BJ (cell line): ENCODE data around the gene FN1. TPM values are rescaled to one million over a fixed set of nuclear protein-coding genes. Genes with fewer than 3 reads are reported as not detected.

Source experiments
- CTCF ChIA-PET: fragments of 350-600 bp; formaldehyde crosslinking; extraction: SDS; loops from one replicate; lab custom pipeline; 2021; ENCODE audit warnings: antibody characterized with exemption, inconsistent platforms; lab: Yijun Ruan, JAX
- POLR2A ChIA-PET: fragments of 300-600 bp; sonication (Branson Sonifier 250); formaldehyde crosslinking; extraction: SDS; loops from one replicate; lab custom pipeline; 2021; ENCODE audit warnings: antibody characterized with exemption; lab: Charles Lee
- DNase-seq: peaks from one replicate; pipeline ENCODE4 v3.0.0-alpha.2; 2011; ENCODE audit warnings: low read depth
- H3K27me3 ChIP-seq: 2 replicates; pipeline ENCODE4 v1.6.0; 2011; ENCODE audit warnings: low read length; ENCODE audit not compliant: control insufficient read depth, insufficient read depth
- H3K36me3 ChIP-seq: 2 replicates; pipeline ENCODE4 v1.5.1; 2011; ENCODE audit warnings: low read length; ENCODE audit not compliant: control insufficient read depth, insufficient read depth
- H3K4me3 ChIP-seq: 2 replicates; pipeline ENCODE4 v1.5.1; 2011; ENCODE audit warnings: low read depth, mild to moderate bottlenecking, control low read depth, low read length
- polyA plus RNA-seq: library from polyadenylated mRNA; depleted of rRNA; stranded (reverse); fragments of >200 nt; gene quantifications from 2 replicates; pipeline ENCODE4 v1.2.3, GENCODE V29; 2011
- TF ChIP-seq, protein P1 (sequence below): IDR thresholded peaks from 2 replicates; pipeline ENCODE4 v1.5.1; 2011; ENCODE audit warnings: low read depth, mild to moderate bottlenecking, control low read depth, inconsistent platforms, low read length, moderate library complexity; ENCODE audit not compliant: insufficient read depth

FN1 gene
- polyA plus RNA-seq, 1 experiment: 5,814 TPM

DNA sequence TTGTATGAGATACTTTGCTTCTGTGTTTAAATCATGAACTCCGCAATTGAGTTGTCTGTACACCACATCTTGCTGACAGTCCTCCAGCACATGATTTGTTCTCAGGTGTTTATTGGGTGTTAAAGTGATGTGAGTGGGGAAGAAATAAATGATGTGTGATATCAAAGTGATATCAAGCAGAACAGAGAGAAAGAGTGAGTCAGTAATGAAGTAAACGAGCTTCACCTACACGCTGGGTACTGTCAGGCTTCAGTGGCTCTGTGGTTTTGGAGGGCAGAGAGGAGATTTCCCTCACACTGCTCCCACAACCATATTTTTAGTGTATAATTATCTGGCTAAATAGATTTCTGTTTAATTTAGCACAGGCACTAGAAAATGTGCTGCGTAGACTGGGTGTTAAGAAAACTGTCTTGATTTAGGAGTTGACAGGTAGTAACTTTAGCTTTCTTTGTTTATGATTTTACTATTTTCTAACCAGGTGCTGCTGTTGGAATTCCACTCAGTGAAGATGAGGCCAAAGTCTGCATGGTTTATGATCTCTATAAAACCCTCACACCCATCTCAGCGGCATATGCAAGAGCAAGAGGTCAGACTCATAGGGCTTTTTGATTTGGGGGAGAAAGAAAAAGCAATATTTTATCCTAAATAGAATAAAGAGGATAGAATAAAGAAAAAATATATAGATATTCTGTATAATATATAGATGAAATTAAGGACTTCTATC is 102.8 kb downstream of the FN1 start:
- peaks cover 5% of the 10 kb centered on the region for H3K36me3 ChIP-seq
- ChIA-PET POLR2A (no interaction called here), CTCF (interaction anchor here (0.7 to 1.1 kb wide), 2 partner anchors 10 to 13 kb away, joined by 3 read pairs; no protein-coding TSS in a partner anchor)
- no peak overlapping the region for H3K4me3 ChIP-seq
- no peak for DNase-seq
- H3K27me3 ChIP-seq: no peaks in the 10 kb centered on the region
- TF ChIP-seq, protein P1, sequence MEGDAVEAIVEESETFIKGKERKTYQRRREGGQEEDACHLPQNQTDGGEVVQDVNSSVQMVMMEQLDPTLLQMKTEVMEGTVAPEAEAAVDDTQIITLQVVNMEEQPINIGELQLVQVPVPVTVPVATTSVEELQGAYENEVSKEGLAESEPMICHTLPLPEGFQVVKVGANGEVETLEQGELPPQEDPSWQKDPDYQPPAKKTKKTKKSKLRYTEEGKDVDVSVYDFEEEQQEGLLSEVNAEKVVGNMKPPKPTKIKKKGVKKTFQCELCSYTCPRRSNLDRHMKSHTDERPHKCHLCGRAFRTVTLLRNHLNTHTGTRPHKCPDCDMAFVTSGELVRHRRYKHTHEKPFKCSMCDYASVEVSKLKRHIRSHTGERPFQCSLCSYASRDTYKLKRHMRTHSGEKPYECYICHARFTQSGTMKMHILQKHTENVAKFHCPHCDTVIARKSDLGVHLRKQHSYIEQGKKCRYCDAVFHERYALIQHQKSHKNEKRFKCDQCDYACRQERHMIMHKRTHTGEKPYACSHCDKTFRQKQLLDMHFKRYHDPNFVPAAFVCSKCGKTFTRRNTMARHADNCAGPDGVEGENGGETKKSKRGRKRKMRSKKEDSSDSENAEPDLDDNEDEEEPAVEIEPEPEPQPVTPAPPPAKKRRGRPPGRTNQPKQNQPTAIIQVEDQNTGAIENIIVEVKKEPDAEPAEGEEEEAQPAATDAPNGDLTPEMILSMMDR: no peak

DNA sequence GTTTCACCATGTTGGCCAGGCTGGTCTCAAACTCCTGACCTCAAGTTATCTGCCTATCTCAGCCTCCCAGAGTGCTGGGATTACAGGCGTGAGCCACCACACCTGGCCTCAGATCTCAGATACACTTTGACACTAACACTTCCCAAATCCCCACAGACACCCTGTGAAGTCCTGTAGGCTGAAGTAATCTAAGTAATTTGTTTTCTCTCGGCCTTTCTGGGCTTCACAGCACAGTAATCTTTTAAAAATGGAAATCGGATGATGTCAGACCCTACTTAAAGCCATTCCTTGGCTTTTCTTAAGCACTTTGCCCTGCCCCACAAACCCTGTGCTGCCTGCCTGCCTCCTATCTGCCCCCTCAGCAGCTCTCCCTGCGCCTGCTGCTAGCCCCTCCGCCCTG is 107.8 kb downstream of the FN1 start:
- TF ChIP-seq, protein P1: no peak
- DNase-seq: no peak
- Histone ChIP-seq H3K4me3 (no peak overlapping the region), H3K27me3 (no peaks in the 10 kb centered on the region), H3K36me3 (peaks cover 7% of the 10 kb centered on the region)
- ChIA-PET CTCF (no interaction called here), POLR2A (no interaction called here)

DNA sequence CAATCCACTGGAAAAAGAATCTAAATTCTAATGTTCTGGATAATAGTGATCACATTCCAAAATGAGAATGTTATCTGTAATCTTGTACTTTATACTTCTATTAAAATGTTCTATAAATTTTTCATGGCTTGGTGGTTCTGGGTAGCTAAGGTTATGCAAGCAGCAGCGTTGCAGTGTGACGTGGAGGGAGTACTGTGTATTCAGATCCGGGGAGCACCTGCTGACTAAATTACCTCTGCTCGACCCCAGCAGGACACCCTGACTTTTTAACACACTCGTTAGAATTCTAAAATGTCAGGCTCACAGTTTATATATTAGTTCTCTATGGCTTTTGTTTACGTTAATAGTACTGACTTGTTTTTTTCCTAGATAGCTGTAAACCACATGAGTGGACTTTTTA is 111.1 kb downstream of the FN1 start:
- Histone ChIP-seq H3K36me3 (peaks cover 9% of the 10 kb centered on the region), H3K27me3 (no peaks in the 10 kb centered on the region), H3K4me3 (no peak overlapping the region)
- POLR2A ChIA-PET: no interaction called here
- no peak for DNase-seq
- CTCF ChIA-PET: interaction anchor here (1.7 kb wide), 1 partner anchor 13 kb away, joined by 6 read pairs; the partner anchor contains the start of gene ATIC
- TF ChIP-seq, protein P1: no peak

DNA sequence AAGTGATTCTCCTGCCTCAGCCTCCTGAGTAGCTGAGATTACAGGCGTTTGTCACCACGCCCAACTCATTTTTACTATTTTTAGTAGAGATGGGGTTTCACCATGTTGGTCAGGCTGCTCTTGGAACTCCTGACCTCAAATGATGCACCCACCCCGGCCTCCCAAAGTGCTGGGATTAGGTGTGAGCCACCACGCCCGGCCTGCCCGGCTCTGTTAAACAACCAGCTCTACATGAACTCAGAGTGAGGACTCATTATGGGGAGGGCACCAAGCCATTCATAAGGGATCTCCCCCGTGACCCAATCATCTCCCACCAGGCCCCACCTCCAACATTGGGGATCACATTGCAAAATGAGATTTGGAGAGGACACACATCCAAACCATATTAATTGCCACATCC is 115.2 kb downstream of the FN1 start:
- ChIA-PET CTCF (interaction anchor here (1.2 to 2.2 kb wide), 2 partner anchors 8 to 11 kb away, joined by 3 to 6 read pairs; no protein-coding TSS in a partner anchor), POLR2A (no interaction called here)
- Histone ChIP-seq H3K4me3 (no peak overlapping the region), H3K27me3 (no peaks in the 10 kb centered on the region), H3K36me3 (peaks cover 6% of the 10 kb centered on the region)
- TF ChIP-seq, protein P1: no peak
- no peak for DNase-seq

DNA sequence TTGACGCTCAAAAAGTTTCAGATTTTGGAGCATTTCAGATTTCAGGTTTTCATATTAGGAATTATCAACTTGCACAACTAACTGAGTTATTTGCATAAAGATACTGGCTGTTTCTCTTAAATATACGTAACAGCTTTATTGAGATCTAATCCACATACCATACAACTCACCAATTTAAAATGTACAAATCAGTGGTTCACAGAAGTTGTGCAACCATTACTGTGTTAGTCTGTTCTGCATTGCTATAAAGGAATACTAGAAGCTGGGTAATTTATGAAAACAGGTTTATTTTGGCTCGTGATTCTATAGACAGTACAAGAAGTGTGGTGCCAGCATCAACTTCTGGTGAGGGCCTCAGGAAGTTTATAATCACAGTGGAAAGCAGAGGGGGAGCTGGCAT is 115.8 kb downstream of the FN1 start:
- DNase-seq: no peak
- no peaks in the 10 kb centered on the region for H3K27me3 ChIP-seq
- no peak overlapping the region for H3K4me3 ChIP-seq
- ChIA-PET POLR2A (no interaction called here), CTCF (interaction anchor here (1.2 kb wide), 1 partner anchor 11 kb away, joined by 3 read pairs; no protein-coding TSS in a partner anchor)
- H3K36me3 ChIP-seq: peaks cover 6% of the 10 kb centered on the region
- TF ChIP-seq, protein P1: no peak
